DMS114 treated with DMSO at 0.1 percent for 48 hours (cell line): ENCODE data around the gene DRD4.

Experiments
- DNase-seq: peaks from one replicate; lab custom pipeline; 2025; ENCODE audit not compliant: unreplicated experiment; lab: John Stamatoyannopoulos, UW

The DRD4 gene

DNA sequence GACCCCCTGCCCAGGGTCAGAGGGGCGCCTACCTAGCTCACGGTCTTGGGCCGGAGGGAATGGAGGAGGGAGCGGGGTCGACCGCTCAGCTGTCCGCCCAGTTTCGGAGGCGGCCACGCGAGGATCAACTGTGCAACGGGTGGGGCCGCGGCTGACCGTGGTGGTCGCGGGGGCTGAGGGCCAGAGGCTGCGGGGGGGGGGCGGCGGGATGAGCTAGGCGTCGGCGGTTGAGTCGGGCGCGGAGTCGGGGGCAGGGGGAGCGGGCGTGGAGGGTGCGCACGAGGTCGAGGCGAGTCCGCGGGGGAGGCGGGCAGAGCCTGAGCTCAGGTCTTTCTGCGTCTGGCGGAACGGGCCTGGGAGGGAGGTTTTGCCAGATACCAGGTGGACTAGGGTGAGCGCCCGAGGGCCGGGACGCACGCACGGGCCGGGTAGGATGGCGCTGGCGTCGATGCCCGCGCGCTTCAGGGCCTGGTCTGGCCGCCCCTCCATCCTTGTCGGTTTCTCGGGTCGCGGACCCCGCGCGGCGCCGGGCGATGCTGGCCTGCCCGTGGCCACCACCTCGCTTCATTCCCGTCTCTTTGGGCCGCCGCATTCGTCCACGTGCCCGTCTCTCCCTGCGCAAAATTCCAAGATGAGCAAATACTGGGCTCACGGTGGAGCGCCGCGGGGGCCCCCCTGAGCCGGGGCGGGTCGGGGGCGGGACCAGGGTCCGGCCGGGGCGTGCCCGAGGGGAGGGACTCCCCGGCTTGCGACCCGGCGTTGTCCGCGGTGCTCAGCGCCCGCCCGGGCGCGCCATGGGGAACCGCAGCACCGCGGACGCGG is at the start of gene DRD4:
TSS of gene DRD4 (plus strand) at position 759 of the 822 bp plus-strand sequence. CDS start at position 795, 36 bp downstream.
- DNase-seq = no peak

- DNase-seq = no peak
These were observed 49.5 kb upstream of the DRD4 start for GRCh38 chr11:587546-587945.

DNA sequence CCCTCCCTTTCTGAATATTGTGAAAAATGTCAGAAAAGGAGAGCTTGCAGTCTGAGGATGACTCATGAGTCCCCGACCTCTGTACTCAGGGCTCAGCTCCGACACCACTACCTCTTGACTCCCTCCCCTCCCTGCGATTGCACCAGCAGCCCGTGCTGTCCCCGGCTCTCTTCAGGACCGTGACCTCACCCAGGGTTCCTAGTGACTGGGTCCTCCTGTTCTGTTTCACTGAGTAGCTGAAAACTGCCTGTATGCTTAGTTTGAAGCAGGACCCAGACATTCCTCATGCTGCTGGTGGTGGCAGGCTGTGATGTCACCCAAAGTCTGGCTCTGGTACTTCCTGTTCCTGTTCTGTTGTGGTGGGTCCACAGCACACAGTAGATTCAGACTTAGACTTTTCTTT is 49.1 kb upstream of the DRD4 start:
- no peak for DNase-seq

GRCh38 chr11:589798-590197 is 47.3 kb upstream of the DRD4 start:
- DNase-seq = no peak

DNA sequence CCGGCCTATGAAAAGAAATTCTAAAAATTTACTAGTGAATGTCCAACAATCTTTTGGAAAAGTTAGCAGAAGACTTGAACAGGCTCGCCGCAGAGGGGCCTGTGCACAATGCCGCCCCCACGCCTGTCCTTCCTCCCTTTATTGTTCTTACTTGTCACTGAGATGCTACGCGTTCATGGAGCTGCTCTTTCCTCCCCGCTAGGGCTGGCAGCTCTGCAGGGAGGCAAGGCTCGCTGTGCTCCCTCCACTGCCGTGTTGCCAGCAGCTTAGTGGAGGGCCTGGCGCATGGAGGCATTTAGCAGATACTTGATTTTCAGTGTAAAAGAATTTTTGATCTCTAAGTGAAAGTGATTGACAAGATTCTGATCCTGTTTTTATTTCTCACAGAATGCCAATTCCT is 46.1 kb upstream of the DRD4 start:
- DNase-seq = no peak

DNA sequence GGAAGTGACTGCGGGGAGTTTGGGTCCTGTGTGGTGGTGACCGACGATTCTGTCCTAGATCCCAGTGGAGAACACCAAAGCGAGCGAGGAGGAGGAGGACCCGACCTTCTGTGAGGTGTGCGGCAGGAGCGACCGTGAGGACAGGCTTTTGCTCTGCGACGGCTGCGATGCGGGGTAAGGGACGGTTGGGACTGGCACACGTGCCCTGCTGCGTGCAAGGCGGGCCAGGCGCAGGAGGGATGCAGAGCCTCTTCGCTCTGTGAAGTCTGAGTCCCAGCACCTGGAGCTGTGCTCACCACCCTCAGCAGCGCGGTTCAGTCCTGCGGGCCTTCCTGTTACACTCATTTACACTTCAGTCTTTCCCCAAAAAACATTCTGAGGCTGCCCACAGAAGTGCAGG is 44.6 kb upstream of the DRD4 start:
- no peak for DNase-seq

GRCh38 chr11:592918-593317 is 44.2 kb upstream of the DRD4 start:
- no peak for DNase-seq

DNA sequence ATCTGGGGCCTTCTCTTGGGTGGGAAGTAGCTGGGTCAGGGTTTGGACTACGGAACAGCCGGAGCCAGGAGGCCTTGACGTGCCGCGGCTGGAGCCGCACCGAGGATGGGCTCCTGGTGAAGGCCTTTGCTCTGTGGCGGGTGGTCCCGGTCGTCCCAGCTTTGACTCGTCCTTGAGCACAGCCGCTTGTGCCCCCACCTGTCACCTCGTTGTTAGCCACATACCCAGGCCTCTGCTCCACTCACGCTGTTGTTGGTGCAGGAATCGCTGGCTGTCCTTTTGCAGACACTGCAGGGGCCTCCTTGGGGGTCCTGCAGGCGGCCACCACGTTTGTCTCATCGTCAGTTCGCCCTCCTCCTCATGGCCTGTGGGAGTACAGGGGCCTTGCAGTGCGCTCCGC is 43.7 kb upstream of the DRD4 start:
- no peak for DNase-seq

- no peak for DNase-seq
These were observed 41.7 kb upstream of the DRD4 start for GRCh38 chr11:595400-595799.

DNA sequence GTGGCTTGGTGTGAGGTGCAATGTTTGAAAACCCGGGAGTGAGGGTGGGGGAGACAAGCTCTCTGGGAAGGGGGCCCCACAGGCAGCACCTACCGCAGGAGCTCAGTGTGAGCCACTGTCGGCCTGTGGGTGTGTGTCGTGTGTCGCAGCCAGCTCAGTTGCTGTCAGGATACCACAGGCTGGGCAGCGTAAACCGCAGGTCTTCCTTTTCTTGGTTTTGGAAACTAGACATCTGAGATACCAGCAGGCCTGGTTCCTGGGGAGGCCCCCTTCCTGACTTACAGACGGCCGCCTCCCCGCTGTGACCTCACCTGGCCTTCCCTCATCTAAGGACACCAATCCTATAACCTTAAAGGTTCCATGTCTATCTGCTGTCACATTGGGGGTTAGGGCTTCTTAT is 40.7 kb upstream of the DRD4 start:
- DNase-seq = no peak

- DNase-seq = no peak
These were observed 39.8 kb upstream of the DRD4 start for GRCh38 chr11:597166-597725.

- no peak for DNase-seq
These were observed 38.9 kb upstream of the DRD4 start for GRCh38 chr11:598005-598680.

GRCh38 chr11:601573-602245 is 35.4 kb upstream of the DRD4 start:
- DNase-seq = no peak

- DNase-seq = no peak
These were observed 33.9 kb upstream of the DRD4 start for GRCh38 chr11:603154-603553.

- no peak for DNase-seq
These were observed 31.6 kb upstream of the DRD4 start for GRCh38 chr11:605286-606129.

DNA sequence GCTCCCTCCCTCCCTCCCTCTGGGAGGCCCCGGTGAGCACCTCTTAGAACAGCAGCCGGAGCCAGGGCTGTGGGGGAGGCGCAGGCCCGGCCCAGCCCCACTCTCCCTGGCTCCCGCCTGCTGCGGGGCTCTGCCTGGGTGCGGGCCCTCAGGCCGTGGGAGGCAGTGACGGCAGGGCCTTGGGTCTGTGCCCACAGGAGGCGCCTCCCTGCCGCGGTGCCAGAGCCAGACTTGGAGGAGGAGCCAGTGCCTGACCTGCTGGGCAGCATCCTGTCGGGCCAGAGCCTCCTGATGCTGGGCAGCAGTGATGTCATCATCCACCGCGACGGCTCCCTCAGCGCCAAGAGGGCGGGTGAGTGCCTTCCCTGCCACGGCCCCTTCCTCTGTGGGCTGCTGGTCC is 30.8 kb upstream of the DRD4 start:
- no peak for DNase-seq

DNA sequence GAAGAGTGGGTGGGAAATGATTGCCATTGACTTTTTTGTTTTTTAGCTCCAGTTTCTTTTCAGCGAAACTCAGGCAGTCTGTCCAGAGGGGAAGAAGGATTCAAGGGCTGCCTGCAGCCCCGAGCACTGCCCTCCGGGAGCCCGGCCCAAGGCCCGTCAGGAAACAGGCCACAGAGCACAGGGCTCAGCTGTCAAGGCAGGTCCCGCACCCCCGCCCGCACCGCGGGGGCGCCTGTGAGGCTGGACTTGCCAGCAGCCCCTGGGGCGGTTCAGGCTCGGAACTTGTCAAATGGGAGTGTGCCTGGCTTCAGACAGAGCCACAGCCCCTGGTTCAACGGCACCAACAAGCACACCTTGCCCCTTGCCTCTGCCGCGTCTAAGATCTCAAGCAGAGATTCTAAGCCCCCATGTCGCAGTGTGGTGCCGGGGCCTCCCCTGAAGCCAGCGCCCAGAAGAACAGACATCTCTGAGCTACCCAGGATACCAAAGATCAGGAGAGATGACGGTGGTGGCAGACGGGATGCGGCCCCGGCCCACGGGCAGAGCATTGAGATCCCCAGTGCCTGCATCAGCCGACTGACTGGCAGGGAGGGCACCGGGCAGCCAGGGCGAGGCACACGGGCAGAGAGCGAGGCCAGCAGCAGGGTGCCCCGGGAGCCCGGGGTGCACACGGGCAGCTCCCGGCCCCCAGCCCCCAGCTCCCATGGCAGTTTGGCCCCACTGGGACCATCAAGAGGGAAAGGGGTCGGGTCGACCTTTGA is 29.9 kb upstream of the DRD4 start:
- DNase-seq = no peak

DNA sequence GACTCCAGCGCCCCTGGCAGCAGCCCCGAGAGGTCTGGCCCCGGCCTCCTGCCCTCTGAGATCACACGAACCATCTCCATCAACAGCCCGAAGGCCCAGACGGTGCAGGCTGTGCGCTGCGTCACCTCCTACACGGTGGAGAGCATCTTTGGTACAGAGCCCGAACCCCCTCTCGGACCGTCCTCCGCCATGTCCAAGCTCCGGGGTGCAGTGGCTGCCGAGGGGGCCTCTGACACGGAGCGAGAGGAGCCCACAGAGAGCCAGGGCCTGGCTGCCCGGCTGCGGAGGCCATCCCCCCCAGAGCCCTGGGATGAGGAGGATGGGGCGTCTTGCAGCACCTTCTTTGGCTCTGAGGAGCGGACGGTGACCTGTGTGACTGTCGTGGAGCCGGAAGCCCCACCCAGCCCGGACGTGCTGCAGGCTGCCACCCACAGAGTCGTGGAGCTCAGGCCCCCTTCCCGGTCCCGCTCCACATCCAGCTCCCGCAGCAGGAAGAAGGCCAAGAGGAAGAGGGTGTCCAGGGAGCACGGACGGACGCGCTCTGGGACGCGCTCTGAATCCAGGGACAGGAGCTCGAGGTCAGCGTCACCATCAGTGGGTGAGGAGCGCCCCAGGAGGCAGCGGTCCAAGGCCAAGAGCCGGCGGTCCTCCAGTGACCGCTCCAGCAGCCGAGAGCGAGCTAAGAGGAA is 29.0 kb upstream of the DRD4 start:
- DNase-seq = no peak

DNA sequence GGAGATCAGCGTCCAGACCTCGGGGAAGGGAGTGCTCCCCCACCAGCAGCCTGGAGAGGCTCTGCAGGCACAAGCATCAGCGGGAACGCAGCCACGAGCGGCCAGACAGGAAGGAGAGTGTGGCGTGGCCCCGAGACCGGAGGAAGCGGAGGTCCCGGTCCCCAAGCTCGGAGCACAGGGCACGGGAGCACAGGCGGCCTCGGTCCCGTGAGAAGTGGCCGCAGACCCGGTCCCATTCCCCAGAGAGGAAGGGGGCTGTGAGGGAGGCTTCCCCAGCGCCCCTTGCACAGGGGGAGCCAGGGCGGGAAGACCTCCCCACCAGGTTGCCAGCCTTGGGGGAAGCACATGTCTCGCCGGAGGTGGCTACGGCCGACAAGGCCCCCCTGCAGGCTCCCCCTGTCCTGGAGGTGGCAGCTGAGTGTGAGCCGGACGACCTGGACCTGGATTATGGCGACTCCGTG is 28.2 kb upstream of the DRD4 start:
- DNase-seq = no peak
